Suppressor macrophage treated with lipopolysaccharide for 4 hours (primary cell): Measurements from ENCODE around the gene TM2D3.
A peak's percentile ranks its signal among the peaks of the same experiment; 100 is the strongest.
"Not testable (repeated sequence)": the region's sequence is repeated elsewhere in the genome, so short reads cannot be mapped to it uniquely, and the experiment has no call there.

Experiments
- DNase-seq: peaks from one replicate; pipeline ENCODE4 v3.0.0-alpha.2; 2020

The TM2D3 gene

DNA sequence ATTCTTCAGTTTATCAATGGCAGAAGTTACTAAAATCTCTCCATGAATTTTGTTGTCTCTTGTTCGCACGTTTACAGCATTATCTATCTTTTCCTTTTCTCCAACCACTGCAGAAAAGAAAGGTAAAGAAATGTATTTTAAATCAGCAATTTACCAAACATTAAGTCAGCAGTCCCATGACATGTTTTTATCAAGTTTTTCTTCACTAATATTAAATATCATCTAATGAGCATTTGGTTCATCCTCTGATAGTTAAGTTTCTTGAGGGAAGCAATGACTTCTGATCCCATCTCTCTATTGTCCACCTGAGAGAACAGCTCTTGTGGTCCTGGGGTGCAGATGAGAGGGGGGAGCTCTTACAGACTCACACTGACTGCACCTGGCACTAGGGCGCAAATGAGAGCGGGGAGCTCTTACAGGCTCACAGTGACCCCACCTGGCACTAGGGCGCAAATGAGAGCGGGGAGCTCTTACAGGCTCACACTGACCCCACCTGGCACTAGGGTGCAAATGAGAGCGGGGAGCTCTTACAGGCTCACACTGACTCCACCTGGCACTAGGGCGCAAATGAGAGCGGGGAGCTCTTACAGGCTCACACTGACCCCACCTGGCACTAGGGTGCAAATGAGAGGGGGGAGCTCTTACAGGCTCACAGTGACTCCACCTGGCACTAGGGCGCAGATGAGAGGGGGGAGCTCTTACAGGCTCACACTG is 2.6 kb upstream of the TM2D3 start:
- DNase-seq = not testable (repeated sequence)

DNA sequence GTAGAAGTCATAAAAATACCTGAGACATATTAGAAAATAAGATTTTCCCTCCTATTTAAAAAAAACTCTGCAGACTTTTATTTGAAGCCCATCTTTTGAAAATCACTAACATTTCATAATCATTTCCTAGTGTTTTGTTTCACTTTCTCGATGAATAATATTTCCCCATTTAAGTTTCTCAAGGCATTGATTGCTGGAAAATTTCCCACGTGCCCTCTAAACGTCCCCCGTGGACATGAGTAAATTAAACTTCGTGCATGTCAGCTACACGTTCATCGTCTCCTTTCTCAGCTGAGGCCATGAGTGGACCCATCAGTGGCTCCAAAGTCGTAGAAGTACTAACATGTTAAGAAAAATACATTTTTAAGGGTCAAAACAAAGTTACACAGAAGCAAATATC is 2.0 kb upstream of the TM2D3 start:
- peak; percentile 93 for DNase-seq

DNA sequence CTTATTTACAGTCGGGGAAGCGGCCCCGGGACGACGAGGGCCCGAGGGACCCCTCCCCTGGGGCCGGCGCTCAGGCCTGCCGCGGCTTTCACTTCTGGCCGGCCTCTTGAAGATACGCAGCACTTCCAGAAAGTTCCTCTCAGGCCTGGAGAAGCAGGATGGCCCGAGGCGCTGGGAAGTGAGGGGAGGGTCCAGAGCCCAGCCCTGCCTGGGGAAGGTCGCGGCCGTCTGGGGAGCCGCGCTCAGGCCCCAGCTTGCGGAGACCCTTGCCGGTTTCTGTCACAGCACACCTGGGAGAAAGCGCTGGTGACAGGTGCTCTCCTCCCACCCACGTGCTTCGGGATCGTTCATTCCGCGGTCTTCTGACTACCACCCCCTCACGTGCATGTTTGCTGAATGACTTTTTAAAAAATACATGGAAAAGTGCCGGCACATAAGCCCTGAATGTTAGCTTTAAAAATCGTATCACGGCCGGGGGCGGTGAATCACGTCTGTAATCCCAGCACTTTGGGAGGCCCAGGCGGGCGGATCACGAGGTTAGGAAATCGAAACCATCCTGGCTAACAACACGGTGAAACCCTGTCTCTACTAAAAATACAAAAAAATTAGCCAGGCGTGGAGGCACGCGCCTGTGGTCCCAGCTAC is 727 bp upstream of the TM2D3 start:
- DNase-seq = no peak

DNA sequence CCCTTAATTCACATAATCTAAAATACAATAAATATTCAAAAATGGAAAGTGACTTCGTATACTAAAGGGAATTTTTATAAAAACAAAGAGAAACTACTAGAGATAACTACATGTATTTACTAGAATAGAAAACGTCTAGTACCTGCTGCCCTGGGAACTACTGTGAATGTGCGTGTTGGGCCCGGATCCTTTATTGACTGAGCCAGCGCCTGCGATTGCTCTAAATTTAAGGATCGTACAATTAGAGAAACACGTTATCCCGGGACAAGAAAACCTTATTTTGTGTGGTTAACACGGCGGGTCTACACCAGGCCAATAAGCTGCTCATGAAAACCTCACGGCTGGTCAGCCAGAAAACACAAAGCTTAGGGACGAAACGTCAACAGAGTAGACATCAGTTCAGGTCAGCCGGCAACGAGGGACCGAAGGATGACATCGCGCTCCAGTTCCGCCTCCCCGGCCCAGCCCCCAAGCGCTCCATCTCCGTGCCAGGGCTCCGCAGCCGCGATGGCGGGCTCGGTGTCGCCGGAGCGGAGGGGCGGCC is 555 bp downstream of the TM2D3 start:
- DNase-seq = no peak

DNA sequence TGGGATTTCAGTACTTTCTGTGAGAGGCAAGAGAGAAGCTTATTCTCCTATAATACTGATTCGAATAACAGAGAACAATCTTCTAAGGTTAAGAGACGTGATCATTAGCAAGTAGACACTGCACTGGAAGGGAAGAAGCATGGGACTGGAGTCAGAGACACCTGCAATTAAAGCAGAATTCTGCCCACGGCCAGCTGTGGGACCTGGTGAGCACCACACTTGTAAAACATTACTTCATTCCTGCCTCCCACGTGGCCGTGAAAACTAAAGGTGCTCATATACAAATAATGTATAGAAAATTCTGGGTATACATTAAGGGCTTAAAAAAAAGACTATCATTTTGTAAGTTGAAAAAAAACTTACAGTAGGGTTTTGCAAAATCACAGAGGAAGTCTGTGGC is 2.0 kb downstream of the TM2D3 start:
- no peak for DNase-seq

DNA sequence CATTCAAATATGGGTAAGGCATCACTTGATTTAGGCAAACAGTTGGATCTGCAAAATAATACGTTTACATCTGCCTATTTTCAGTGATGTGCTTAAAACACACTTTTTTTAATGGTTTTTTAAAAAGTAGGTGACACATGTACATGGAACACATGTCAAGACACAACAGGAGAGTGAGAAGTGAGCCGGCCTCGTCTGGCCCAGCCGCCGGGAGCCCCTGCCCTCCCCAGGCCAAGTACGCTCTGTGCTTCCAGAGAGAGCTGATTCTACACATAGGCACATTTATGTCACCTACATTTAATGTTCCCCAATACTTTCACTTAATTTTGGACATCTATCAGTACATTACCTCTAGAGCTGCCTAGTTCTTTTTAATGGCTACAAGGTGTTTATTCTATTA is 3.8 kb downstream of the TM2D3 start:
- no peak for DNase-seq

DNA sequence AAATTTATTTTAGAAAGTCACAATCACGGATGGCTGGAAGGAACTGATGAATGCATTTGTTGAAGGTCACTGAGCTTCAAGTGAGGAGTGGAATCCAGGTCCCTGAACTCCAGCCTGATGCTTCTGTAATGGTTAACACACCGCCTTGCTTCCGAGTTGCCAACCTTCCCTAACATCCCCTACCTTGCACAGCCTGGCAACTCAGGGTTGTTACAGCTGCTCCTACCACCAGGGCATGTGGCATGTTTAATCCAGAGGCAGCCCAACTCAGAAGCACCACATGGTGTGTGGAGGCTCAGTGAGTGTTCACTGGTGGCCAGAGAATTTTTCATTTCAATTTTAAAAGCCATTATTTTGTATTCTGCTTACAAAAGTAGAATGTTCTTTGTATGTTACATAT is 4.9 kb downstream of the TM2D3 start:
- DNase-seq = no peak

DNA sequence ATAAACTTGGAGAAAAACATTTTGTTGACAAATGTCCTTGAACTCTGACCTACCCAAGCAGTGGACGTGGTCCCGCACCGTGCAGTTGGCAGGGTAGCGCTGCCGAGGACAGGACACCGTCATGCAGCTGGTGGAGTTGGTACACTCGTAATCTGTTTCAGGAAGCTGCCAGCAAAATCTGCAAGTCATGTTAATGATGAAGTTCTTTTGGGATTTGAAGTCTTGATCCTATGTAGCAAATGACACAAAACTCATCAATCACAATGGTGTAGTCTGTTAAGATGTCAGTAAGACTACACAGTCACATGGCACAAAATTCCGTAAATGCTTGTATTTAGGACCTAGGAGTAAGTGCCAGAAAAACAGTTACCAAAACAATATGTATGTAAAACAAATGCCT is 5.5 kb downstream of the TM2D3 start:
- no peak for DNase-seq

DNA sequence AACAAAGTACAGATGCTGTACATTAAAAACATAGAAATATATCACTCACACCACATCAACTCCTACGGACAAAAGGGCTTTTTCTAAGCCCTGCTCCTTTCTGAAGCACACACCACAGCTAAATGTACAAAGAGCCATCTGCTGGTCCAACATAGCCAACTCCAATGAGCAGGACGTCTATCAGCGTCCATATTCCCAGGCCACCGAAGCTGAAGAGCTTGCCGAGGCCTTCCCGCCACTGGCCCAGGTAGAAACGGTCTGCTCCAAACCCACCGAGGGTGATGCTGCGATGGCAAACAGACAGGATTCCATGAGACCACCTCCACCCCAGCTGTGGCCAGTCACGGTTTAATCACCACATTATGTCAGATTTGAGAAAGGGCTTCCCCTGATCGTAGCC is 9.8 kb downstream of the TM2D3 start:
- no peak for DNase-seq

DNA sequence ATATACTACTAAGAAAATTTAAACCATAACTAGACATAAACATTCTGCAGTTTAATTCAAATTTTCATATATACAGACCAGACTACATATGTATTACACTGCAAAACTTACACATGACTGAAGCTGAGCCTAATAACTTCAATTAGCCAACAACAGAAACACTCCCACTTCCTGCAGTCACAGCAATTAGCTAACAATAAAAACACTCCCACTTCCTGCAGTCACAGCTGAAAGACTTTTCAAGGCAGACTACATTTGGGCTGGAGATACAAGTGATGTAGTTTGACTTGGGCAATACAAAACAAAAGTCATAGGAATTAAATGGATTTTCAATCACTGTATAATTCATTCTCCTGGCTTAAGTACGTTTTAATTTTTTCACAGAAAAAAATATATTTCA is 10.3 kb downstream of the TM2D3 start:
- DNase-seq = peak; percentile 76

DNA sequence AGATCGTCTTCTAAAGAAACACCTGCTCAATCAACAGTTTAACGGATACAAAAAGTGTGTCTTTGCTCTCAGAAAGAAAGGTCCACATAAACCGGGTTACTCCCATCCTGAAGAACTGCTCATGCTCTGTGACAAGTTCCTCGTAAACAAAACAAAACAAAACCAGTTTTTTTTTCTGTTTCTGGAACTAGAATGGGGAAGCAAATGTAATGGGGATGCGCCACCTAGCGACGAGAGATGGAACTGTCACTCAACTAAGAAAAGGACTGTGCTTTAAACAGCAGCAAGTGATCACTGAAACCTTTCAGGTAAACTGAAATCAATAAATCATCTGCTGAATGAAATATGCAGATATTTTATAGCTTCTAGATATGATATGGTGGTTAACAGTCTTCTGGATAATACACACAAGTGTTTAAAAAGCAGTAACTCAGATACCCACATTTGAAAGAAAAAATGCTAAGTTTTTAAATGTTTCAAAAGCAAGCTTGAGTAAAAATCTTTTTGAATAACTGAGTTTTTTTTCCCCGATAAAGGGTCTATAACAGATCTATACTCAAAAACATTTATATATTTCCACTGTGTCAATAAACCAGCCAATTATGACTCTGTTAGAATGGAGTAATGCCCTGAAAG is 10.9 kb downstream of the TM2D3 start:
- peak; percentile 90 for DNase-seq

DNA sequence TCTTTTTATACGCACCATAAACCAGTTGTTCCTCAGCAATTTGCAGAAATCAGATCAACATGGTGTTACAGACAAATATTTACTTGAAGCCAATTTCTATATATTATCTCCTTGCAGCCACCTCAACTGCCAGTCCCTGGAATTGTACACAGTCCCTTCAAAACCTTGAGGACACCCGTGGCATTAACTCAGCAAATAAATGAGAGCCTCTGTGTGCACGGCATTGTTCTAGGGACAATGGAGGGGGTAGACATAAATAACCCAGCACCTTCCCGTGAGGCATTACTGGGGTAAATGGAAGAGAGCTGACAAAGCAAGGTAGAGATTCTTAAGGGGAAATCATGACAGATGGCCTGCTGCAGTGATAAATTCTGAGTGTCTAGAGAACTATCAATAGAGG is 12.5 kb downstream of the TM2D3 start:
- no peak for DNase-seq

DNA sequence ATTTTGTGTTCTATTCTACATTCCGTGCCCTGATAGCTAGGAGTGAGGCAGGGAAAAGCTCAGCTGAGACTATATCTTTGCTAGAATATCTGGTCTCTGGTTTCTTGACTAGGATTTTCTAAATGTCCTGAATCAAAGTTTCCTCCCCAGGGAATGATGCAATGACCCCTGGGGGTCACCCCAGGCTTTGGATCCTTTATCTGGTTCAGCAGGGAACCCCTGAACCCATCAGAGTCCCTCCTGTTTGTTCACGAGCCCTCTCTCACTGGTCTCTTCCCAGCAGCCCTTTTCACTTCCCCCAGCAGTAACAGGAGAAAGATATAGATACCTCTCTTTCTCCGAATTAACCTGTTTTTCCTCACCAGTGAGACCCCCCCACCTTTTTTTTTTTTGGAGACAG is 14.3 kb downstream of the TM2D3 start:
- DNase-seq = no peak

DNA sequence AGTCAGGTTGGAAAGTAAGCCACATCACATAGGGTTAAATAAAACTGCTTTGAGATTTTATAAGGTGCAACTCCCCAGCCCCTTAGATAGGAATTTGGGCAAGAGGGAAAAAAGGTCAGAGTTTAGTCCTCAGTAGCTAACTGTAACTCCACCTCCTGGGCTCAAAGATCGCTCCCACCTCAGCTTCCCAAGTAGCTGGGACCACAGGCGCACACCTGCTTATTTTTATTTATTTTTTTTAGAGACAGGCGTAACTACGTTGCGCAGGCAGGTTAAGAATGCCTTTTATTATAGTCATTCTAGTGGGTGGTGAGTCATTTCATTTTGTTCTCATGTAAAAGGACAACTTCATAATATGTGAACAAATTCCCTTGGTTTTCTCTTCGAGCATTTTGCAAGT is 14.7 kb downstream of the TM2D3 start:
- no peak for DNase-seq

DNA sequence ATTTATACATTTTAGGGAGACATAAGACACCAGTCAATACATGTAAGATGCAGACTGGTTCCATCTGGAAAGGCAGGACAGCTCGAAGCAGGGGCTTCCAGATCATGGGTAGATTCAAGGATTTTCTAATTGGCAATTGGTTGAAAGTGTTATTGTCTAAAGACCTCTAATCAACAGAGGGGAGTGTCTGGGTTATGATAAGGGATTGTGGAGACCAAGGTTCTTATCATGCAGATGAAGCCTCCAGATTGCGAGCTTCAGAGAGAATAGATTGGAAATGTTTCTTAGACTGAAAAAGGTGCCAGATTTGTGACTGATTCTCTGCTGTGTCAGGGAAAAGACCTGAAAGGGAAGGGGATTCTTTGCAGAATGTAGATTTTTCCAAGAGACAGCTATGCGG is 15.1 kb downstream of the TM2D3 start:
- DNase-seq = no peak

DNA sequence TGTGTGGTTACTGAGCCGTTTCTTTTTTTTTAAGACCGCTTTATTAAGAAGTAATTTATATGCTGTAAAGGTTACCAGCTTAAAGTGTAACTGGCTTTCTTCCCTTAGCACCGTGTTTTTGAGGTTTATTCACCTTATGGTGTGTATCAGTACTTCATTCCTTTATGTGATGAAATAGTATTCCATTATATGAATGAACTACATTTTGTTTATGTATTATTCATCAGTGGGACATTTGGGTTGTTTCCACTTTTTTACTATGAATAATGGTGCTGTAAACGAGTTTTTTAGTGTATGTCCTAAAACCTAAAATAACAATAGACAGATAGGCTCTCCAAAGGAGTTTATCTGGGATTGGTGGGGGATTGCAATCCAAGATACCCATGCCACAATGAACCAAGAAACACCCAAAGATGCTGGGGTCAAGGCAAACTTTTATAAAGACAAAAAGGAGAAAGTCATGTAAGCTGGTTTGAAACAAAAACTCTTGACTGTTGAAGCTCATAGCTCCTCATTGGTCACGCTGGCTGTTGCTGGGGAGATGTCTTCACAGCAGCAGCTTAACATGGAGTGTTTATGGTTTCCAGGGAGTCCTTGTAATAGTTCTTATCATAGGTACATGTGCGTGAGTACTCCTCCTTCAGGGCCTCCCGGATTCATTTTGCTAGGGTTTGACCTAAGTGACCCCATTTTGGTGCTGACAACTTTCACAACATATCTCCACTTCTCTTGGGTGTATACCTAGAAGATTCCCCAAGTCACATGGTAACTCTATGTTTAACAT is 16.0 kb downstream of the TM2D3 start:
- no peak for DNase-seq

DNA sequence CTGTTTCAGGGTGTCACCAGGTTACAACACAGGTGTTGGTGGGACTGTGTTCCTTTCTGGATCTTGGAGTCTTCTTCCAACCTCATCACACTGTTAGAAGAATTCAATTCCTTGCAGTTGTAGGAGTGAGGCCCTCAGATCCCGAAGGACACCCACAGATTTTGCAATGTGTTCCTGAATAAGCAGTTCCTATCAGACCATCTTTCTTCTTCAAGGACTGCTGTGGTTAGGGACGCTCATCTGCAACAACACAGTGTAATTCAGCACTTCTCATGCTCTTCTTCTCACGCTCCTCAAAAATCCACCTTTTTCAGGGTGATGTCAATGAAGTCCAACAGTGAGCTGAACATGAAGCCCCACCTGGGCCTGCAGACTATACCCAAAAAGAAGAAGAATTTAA is 18.8 kb downstream of the TM2D3 start:
- no peak for DNase-seq

DNA sequence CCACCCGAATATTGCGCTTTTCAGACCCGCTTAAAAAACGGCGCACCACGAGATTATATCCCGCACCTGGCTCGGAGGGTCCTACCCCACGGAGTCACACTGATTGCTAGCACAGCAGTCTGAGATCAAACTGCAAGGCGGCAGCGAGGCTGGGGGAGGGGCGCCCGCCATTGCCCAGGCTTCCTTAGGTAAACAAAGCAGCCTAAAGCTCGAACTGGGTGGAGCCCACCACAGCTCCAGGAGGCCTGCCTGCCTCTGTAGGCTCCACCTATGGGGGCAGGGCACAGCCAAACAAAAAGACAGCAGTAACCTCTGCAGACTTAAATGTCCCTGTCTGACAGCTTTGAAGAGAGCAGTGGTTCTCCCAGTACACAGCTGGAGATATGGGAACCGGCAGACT is 25.5 kb downstream of the TM2D3 start:
- DNase-seq = not testable (repeated sequence)

DNA sequence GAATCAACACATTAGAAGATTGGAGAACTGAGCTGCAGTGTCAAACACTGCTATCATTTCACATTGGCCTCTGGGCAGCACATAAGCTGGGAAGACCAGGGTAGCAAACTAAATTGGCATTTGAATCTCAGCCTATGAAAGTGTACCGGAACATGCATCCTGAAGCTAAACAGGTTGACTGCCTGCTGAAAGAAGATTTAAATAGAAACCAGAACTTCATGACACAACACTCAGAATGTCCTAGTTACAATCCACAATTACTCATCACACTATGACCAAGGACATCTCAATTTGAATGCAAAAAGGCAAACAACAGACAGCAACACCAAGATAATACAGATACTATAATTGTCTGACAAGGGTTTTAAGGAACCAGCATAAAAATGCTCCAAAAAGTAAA is 26.2 kb downstream of the TM2D3 start:
- no peak for DNase-seq

DNA sequence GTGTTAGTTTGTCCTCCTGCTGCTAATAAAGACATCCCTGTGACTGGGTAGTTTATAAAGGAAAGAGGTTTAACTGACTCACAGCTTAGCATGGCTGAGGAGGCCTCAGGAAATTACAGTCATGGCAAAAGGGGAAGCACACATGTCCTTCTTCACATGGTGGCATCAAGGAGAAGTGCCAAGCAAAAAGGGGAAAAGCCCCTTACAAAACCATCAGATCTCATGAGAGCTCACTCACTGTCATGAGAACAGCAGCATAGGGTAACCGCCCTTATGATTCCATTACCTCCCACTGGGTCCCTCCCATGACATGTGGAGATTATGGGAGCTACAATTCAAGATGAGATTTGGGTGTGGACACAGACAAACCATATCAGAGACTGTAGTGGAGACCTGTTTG is 27.0 kb downstream of the TM2D3 start:
- DNase-seq = peak; percentile 66

DNA sequence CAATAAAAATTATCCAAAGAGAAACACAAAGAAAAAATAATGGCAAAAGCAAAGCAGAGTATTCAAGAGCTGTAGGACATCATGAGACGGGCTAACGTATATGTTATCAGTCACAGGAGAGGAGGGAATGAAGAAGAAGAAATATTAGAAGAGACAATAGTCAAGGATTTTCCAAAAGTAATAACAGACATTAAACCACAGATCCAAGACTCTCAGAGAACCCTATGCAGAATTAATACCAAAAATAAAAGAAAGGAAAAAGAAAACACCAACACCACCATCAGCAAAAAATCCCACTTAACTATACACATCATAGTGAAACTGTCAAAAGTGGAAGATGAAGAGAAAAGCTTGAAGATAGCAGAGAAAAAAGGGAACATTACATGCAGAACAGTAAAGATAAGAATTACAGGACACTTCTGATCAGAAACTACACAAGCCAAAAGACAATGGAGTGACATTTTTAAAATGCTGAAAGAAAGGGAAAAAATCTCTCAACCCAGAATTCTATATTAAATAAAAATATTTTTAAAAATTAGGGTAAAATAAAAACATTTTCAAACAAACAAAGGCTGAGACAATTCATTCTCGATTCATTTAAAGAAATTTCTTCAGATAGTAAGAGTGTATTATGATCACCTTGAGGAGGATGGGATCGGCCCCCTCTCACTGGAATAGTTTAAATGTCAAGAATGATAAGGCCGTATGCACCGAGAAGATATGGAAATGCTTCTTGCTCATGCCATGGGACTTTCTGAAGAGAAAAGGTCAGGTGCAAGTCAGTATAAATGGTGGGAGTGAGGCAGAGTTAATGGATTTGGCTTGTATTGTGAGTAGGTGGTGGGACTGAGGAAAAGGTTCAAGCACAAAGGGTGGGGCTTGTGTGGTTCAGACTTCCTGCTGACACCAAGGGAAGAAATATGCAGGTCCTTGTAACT is 28.5 kb downstream of the TM2D3 start:
- no peak for DNase-seq

DNA sequence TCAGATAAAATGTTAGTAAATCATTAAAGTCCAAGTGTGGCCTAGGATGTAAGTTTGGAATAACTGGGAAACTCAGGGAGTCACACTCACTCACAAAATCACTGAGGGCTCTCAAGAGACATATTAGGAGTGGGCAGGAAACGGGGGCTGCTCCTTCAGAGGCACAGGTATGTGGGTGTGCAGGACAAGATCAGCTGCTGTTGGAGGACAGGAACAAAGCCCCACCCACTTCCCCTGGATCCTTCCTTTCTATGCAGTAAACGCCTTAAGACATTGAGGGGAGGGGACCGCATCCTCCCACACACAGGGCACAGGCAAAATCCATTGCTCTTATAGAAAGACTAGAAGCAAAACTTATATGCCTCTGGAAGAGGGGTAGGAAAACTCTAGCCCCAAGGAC is 30.2 kb downstream of the TM2D3 start:
- no peak for DNase-seq
